VCaP (cell line): ENCODE measurements around the gene TBC1D1.
A peak's percentile ranks its signal among the peaks of the same experiment; 100 is the strongest.

Experiments used
- H3K27ac ChIP-seq: fragments of 450-650 bp; 2 replicates; pipeline ENCODE4 v1.5.1; 2017
- TF ChIP-seq, protein P1 (sequence below): fragments of 450-650 bp; conservative IDR thresholded peaks from 2 replicates; pipeline ENCODE4 v1.5.1; 2017; ENCODE audit warnings: mild to moderate bottlenecking, moderate library complexity

The TBC1D1 gene

DNA sequence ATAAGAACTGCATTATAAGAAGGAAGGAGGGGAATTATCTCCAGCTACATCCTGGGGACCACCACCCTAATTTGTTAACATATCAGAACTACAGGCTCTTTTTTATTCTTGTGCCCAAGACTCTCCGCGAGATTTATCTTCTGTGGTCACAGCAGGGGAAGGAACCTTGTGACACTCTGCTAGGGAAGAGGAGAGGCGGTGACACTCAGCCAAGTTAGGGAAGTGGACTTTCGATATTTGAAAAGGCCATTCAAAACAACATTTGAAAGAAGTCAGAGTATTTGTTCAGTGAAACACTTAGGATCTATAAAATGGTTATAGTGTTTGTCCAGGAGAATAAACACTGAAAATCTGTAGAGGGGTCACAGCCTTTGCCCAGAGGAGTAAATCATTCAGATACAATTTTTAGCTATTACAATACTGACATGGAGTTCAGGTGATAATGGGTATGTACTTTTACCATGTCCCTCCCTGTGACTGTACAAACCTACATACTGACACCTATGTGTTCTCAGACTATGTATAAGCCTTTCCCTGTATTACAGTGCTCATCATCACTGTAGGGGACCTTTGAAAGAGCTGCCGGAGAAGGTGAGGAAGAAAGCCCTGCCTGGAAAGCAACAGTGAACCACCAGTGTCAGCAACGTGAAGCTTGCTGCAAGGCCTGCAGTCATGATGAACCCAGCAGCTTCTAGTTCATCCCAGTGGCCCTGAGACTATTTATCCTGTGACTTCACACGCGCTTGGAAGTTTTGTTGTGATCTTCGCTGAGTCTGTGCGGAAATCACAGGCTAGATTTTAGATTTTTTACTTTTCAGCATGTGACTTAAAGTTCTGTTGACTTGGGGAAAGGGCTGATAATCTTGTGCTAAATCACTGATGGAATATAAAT lies 60.8 kb downstream of the TBC1D1 start:
- TF ChIP-seq, protein P1, sequence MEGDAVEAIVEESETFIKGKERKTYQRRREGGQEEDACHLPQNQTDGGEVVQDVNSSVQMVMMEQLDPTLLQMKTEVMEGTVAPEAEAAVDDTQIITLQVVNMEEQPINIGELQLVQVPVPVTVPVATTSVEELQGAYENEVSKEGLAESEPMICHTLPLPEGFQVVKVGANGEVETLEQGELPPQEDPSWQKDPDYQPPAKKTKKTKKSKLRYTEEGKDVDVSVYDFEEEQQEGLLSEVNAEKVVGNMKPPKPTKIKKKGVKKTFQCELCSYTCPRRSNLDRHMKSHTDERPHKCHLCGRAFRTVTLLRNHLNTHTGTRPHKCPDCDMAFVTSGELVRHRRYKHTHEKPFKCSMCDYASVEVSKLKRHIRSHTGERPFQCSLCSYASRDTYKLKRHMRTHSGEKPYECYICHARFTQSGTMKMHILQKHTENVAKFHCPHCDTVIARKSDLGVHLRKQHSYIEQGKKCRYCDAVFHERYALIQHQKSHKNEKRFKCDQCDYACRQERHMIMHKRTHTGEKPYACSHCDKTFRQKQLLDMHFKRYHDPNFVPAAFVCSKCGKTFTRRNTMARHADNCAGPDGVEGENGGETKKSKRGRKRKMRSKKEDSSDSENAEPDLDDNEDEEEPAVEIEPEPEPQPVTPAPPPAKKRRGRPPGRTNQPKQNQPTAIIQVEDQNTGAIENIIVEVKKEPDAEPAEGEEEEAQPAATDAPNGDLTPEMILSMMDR = no peak
- peak overlapping the region; percentile 37 for H3K27ac ChIP-seq

DNA sequence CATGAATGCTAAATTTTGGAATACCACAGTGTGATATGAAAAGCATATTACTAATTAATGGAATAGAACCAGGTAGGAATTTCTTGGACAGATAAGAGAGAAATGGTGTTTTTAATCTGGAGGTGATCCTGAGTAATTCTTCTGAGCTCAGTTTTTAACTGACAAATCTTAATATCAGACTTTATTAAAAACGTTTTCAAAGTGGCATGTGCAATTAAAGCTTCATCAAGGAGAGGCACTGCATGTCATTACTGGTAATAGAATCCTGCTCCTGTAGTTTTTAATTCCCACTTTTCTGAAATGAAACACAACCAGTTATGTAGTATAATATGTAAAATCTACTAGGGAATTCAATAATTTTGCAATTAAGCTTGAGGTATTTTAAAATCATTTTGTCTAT lies 62.3 kb downstream of the TBC1D1 start:
- TF ChIP-seq, protein P1 = no peak
- H3K27ac ChIP-seq = no peak overlapping the region

DNA sequence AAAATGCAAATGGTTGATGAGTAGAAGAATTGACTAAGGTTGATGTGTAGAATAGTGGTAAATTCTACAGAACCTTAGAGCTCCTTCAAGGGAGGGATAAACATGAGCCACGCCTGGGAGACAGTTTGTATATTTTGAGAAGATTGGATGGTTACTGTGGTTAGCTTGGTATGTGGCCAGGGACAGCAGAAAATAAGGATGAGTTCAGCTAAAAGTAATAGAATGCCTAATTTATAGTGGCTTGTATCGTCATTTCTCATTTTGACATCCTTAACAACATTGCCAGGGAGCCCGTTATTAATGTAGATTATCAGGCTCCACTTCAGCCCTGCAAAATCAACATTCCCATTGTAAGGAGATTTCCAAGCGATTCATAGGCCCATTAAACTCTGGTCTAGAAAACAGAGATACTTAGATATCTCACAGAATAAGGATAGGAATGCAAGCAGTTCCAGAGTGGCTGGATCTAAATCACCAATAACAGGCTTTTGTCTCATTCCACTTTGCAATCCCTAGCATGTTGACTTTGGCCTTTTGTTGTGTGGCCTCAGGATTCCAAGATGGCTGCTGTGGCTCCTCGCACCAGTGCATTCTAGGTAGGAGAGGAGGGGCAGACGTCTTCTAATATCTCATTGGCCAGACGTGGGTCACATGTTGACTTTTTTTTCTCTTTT lies 62.9 kb downstream of the TBC1D1 start:
- H3K27ac ChIP-seq = no peak overlapping the region
- TF ChIP-seq, protein P1 = no peak

DNA sequence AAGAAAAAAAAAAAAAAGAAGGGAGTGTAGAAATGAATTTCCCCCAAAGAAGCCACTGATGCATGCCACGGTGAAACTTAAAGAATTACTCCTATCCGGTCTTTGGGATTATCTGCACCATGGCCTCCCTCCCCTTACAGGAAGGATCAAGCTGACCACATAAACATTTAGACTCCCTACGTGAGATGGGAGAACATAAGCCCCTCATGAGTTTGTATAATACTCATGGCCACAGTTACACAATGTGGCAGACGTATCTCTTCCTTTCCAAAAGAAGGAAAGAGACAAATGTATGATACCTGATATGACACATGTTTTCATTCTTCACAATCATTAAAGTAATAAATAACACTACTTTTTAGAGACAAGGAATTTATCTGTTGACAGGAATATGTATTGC lies 66.1 kb downstream of the TBC1D1 start:
- H3K27ac ChIP-seq = no peak overlapping the region
- TF ChIP-seq, protein P1 = no peak

DNA sequence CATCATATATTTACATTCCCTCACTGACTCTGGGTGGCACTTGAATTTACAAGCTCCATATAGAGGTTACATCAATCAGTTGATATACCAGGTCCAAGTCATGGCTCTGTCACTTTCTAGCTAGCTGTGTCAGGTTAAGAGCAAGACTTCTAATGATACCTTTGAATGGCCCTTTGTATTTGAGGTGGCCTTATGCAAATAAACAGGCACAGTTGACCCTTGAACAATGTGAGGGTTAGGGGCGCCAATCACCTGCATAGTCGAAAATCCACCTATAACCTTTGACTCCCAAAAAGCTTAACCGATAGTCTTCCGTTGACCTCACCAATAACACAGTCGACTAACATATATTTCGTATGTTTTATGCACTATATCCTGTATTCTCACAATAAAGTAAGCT lies 68.0 kb downstream of the TBC1D1 start:
- TF ChIP-seq, protein P1 = no peak
- no peak overlapping the region for H3K27ac ChIP-seq

DNA sequence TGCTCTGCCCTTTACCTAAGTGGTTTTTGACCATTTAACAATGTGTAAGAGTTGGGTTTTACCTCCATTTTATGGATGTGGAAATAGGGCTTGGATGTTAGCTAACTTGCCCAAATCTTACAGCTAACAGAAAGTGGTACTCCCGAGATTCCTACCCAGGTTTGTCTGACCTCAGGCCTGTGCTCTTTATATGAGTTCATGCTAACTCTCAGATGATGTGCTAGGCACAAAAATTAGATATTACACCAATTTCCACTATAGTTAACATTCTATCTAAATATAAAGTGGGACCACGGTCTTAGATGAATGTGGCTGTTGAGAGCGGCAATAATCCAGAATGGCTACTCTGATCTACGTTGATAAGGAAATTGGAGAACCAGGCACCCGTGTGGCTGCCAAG lies 69.2 kb downstream of the TBC1D1 start, which contains the start of gene PTTG2:
Gene PTTG2, plus strand, starts transcription at position 301 of the 400 bp plus-strand sequence. Its CDS starts 37 bp downstream, at position 338.
- TF ChIP-seq, protein P1 = no peak
- H3K27ac ChIP-seq = no peak within 1 kb of the TSS

DNA sequence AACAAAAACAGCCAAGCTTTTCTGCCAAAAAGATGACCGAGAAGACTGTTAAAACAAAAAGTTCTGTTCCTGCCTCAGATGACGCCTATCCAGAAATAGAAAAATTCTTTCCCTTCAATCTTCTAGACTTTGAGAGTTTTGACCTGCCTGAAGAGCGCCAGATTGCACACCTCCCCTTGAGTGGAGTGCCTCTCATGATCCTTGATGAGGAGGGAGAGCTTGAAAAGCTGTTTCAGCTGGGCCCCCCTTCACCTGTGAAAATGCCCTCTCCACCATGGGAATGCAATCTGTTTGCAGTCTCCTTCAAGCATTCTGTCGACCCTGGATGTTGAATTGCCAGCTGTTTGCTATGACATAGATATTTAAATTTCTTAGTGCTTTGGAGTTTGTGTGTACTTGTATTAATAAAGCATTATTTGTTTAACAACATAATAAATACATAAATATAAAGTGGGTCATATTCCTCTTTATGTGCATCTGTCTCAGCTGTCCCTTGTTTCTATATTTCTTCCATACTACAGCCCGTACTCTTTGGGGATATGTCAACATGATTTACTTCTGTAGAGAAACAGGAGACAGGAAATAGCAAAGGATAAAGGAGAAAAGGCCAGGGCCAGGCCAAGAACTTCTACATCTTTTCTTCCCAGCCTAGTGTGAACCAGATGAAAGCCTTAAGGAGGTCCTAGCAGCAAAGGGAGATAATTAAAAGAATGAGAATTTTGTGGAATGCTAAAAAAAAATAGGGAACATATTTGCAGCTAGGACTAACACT lies 70.0 kb downstream of the TBC1D1 start:
- TF ChIP-seq, protein P1 = no peak
- H3K27ac ChIP-seq = no peak overlapping the region
